Activated naive CD4-positive, alpha-beta T cell treated with anti-CD3 and anti-CD28 coated beads for 36 hours (primary cell): ENCODE measurements around the gene ANKRD18A. TPM values are rescaled to one million over a fixed set of nuclear protein-coding genes. Genes with fewer than 3 reads are reported as not detected.

ENCODE experiments used
- total RNA-seq, 2 experiments: library from RNA; stranded (reverse); gene quantifications; one replicate each; pipeline ENCODE4 v1.2.3, GENCODE V29; 2021

The ANKRD18A gene
- total RNA-seq, 2 experiments from 2014 or later = 6.1 to 8.1 TPM

Other genes starting within 250 kb of the ANKRD18A start
- 10 to 100 TPM; 14.1 to 17.9 TPM for gene ALDH1B1, start 227.9 kb downstream of the ANKRD18A start, total RNA-seq
- under 1 TPM; 0.20 to 0.26 TPM for gene IGFBPL1, start 196.1 kb downstream of the ANKRD18A start, total RNA-seq
- not detected for gene FAM240B, start 99.5 kb upstream of the ANKRD18A start, total RNA-seq